ENCODE results near the gene MYL4. TPM values are rescaled to one million over a fixed set of nuclear protein-coding genes. Genes with fewer than 3 reads are reported as not detected.
"Not testable (repeated sequence)": the region's sequence is repeated elsewhere in the genome, so short reads cannot be mapped to it uniquely, and the experiment has no call there.

MYL4 gene
- total and polyA plus RNA-seq, 10 of the 15 experiments (the other 5 are each of a cell fraction or from before 2014, with no cell fraction given) = 0.23 to 1.6 (median 0.58) TPM; not detected in 3

- TF ChIP-seq JUND (IDR thresholded peaks at IDR 0.05; ENCODE audit: low read depth, low read length) = no peak
- TF ChIP-seq BHLHE40 (IDR thresholded peaks at IDR 0.05; ENCODE audit: borderline replicate concordance in 1 of 2, low read depth in 2 of 2, low read length in 1 of 2) = no peak
- TF ChIP-seq YBX1 (IDR thresholded peaks at IDR 0.05) = no peak
- no peak for TF ChIP-seq CEBPB (IDR thresholded peaks at IDR 0.05; ENCODE audit: borderline replicate concordance in 1 of 2, low read depth in 2 of 2, low read length in 2 of 2)
- TF ChIP-seq ZBED1 (IDR thresholded peaks at IDR 0.05; ENCODE audit: borderline replicate concordance) = no peak
- no peak for TF ChIP-seq ZBTB33 (IDR thresholded peaks at IDR 0.05)
- TF ChIP-seq LARP7 (IDR thresholded peaks at IDR 0.05) = no peak
Measured at GRCh38 chr17:47223460-47223859, 14.3 kb downstream of the MYL4 start (continued).

- H4K20me1 ChIP-seq (ENCODE audit: control insufficient read depth, insufficient read depth); ATAC-seq; DNase-seq (ENCODE audit: low read depth, low spot score); H3K4me2 ChIP-seq (ENCODE audit: control insufficient read depth, insufficient read depth); H3K79me2 ChIP-seq (ENCODE audit: control insufficient read depth, insufficient read depth, low read length); H3K27me3 ChIP-seq (replicated peaks in 1 of 2; ENCODE audit: control insufficient read depth in 2 of 2, insufficient read depth in 2 of 2, low read length in 1 of 2); POLR2A ChIA-PET; H3K4me3 ChIP-seq; intact Hi-C loops (cut with micrococcal nuclease; ENCODE audit: unreplicated experiment); H3K4me1 ChIP-seq (ENCODE audit: control insufficient read depth, insufficient read depth, low read length); BruUV-seq (replicated peaks); H3K27ac ChIP-seq (ENCODE audit: control insufficient read depth, insufficient read depth); H3K36me3 ChIP-seq (ENCODE audit: control insufficient read depth in 2 of 2, insufficient read depth in 2 of 2, low read length in 1 of 2); H3K9ac ChIP-seq (ENCODE audit: control insufficient read depth, insufficient read depth, low read length); in situ Hi-C loops (cut with MboI); H2AFZ ChIP-seq (ENCODE audit: control insufficient read depth, low read depth, low read length); H3K9me3 ChIP-seq (replicated peaks; ENCODE audit: control insufficient read depth, insufficient read depth, low read length); RAD21 ChIA-PET (ENCODE audit: unreplicated experiment); FAIRE-seq: not testable (repeated sequence)
- SMC1A ChIA-PET (ENCODE audit: uncharacterized antibody, unreplicated experiment) = interaction anchor here (2.6 kb wide), 1 partner anchor 91 kb away, joined by 11 read pairs; no protein-coding TSS in a partner anchor
- CTCF ChIA-PET = interaction anchor here (1.3 kb wide), 1 partner anchor 392 kb away, joined by 3 read pairs; no protein-coding TSS in a partner anchor
- 86% methylated on average over 2 of the region's 2 CpGs for WGBS (ENCODE audit: insufficient coverage, insufficient replicate concordance, low lambda C conversion rate, missing lambda C conversion rate)
Measured at GRCh38 chr17:47224077-47224476, 14.9 kb downstream of the MYL4 start.

All from GM12878 (cell line).